GM12865 (cell line): ENCODE results near the gene HPSE2.
A peak's percentile ranks its signal among the peaks of the same experiment; 100 is the strongest.

ENCODE experiments used
- DNase-seq: peaks from one replicate; pipeline ENCODE4 v3.0.0; 2010; ENCODE audit warnings: low read depth
- H3K4me3 ChIP-seq: 2 replicates; pipeline ENCODE4 v1.5.1; 2011; ENCODE audit warnings: mild to moderate bottlenecking, low read depth, low read length, control low read depth
- CTCF ChIP-seq: IDR thresholded peaks from 2 replicates; pipeline ENCODE4 v1.5.1; 2011; ENCODE audit warnings: low read length, control low read depth, low read depth, inconsistent platforms; ENCODE audit not compliant: insufficient read depth; ENCODE audit errors: missing control alignments

Gene HPSE2

GRCh38 chr10:98414932-98415730 lies 820.5 kb downstream of the HPSE2 start, which contains the start of gene PYROXD2:
Gene PYROXD2, minus strand, starts transcription at chr10:98415182. Its CDS starts 47 bp downstream, at chr10:98415135.
- peak; percentile 48 for DNase-seq
- peak within 1 kb of the TSS; percentile 5; the same call in 1 of the 2 replicates for H3K4me3 ChIP-seq
- TF ChIP-seq CTCF: no peak

GRCh38 chr10:98414578-98414931 lies 821.1 kb downstream of the HPSE2 start:
- TF ChIP-seq CTCF: no peak
- H3K4me3 ChIP-seq: peak overlapping the region; percentile 5; the same call in 1 of the 2 replicates
- no peak for DNase-seq

GRCh38 chr10:98411768-98412167 lies 823.9 kb downstream of the HPSE2 start:
- TF ChIP-seq CTCF: no peak
- no peak for DNase-seq
- no peak overlapping the region for H3K4me3 ChIP-seq

GRCh38 chr10:98411166-98411565 lies 824.5 kb downstream of the HPSE2 start:
- no peak for TF ChIP-seq CTCF
- H3K4me3 ChIP-seq: no peak overlapping the region

GRCh38 chr10:98410759-98411158 lies 824.9 kb downstream of the HPSE2 start:
- H3K4me3 ChIP-seq: no peak overlapping the region
- DNase-seq: no peak
- TF ChIP-seq CTCF: no peak

More at GRCh38 chr10:98411166-98411565, 824.5 kb downstream of the HPSE2 start:
- DNase-seq: no peak

GRCh38 chr10:98410135-98410743 lies 825.4 kb downstream of the HPSE2 start:
- H3K4me3 ChIP-seq: no peak overlapping the region
- no peak for TF ChIP-seq CTCF

More at GRCh38 chr10:98410135-98410743, 825.4 kb downstream of the HPSE2 start:
- DNase-seq: no peak
